Breast epithelium (tissue), 3 donors: ENCODE results near the gene MAPKAP1.

ENCODE experiments used
- POLR2A ChIP-seq: fragments of 450-650 bp; IDR thresholded peaks from one replicate; pipeline ENCODE4 v1.6.1; 2016; ENCODE audit warnings: antibody characterized with exemption, mild to moderate bottlenecking, moderate library complexity
- POLR2AphosphoS5 ChIP-seq, 3 donors: sonication (generic); formaldehyde crosslinking; IDR thresholded peaks; one replicate each; pipeline ENCODE4 v1.6.1; 2017; ENCODE audit warnings: antibody characterized with exemption in 3 of 3
- TF ChIP-seq, protein P1 (sequence below), 3 donors: fragments of 450-650 bp; IDR thresholded peaks; one replicate each; pipeline ENCODE4 v1.5.1; 2016 to 2017; ENCODE audit warnings: antibody characterized with exemption in 3 of 3, mild to moderate bottlenecking in 3 of 3, moderate library complexity in 3 of 3

DNA sequence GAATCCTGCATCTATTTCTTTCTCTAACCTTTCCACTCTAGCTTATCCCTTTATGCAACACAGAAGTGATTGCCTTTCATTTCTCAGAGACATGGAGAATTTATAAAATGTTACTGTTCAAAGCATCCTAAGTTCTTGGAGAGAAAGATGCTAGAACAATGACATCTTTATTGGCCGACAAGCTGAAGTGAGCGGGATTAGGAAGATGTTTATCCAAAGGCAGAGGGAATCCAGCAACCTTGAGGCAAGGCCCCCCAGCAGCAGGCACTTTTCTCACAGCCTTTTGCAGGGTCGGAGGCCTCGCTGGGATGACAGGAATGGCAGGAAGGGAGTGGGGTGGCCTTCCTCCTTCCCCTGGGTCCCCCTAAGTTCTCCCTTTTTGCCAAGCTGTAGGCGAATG lies 240.6 kb downstream of the MAPKAP1 start:
- TF ChIP-seq, protein P1, sequence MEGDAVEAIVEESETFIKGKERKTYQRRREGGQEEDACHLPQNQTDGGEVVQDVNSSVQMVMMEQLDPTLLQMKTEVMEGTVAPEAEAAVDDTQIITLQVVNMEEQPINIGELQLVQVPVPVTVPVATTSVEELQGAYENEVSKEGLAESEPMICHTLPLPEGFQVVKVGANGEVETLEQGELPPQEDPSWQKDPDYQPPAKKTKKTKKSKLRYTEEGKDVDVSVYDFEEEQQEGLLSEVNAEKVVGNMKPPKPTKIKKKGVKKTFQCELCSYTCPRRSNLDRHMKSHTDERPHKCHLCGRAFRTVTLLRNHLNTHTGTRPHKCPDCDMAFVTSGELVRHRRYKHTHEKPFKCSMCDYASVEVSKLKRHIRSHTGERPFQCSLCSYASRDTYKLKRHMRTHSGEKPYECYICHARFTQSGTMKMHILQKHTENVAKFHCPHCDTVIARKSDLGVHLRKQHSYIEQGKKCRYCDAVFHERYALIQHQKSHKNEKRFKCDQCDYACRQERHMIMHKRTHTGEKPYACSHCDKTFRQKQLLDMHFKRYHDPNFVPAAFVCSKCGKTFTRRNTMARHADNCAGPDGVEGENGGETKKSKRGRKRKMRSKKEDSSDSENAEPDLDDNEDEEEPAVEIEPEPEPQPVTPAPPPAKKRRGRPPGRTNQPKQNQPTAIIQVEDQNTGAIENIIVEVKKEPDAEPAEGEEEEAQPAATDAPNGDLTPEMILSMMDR (IDR thresholded peaks at IDR 0.05) = no peak
- TF ChIP-seq POLR2A (no peak), POLR2AphosphoS5 (IDR thresholded peaks at IDR 0.05) (no peak)
